K562 (cell line): ENCODE results near the gene UBFD1. TPM values are rescaled to one million over a fixed set of nuclear protein-coding genes. Genes with fewer than 3 reads are reported as not detected.
A peak's percentile ranks its signal among the peaks of the same experiment; 100 is the strongest.

Source experiments
- ATAC-seq: fragments of 200-7000 bp; cut with Tn5 transposase; 3 replicates; pipeline ENCODE4 v1.9.1; 2020; ENCODE audit warnings: moderate library complexity
- Bru-seq: library from RNA; stranded (reverse); fragments of 400-500 nt; gene quantifications from one replicate; lab custom pipeline; 2021; lab: Mats Ljungman, UMichigan
- BruChase-seq, 2 experiments: library from RNA; stranded (reverse); fragments of 400-500 nt; gene quantifications; one replicate each; lab custom pipeline; 2021; lab: Mats Ljungman, UMichigan
- BruUV-seq: library from RNA; stranded (reverse); fragments of 400-500 nt; replicated peaks from 2 replicates; lab custom pipeline; 2021; lab: Mats Ljungman, UMichigan
- CTCF ChIA-PET: fragments of 300-600 bp; formaldehyde crosslinking; extraction: SDS; loops from one replicate; lab custom pipeline; 2021; ENCODE audit warnings: low intra/inter-chr PET ratio; lab: Yijun Ruan, JAX
- POLR2A ChIA-PET: fragments of 300-600, 350-650 bp; sonication (Branson Sonifier 250); formaldehyde crosslinking; extraction: SDS; loops from one replicate; lab custom pipeline; 2021; ENCODE audit warnings: antibody characterized with exemption, inconsistent platforms; lab: Yijun Ruan, JAX
- DNase-seq, 4 experiments: peaks; one replicate each; pipeline versions ENCODE4 v3.0.0 to v3.0.0-alpha.2; 2011 to 2018; ENCODE audit warnings: low spot score in 3 of 4, mixed read lengths in 3 of 4; ENCODE audit errors: extremely low read depth in 1 of 4
- FAIRE-seq: peaks from 2 replicates; lab custom pipeline; 2011; peaks lifted over from hg19 to GRCh38; lab: Jason Lieb, UNC
- H2AFZ ChIP-seq: 2 replicates; pipeline ENCODE4 v1.6.0; 2011; ENCODE audit warnings: low read depth, low read length, control low read depth, inconsistent platforms
- H3K27ac ChIP-seq: fragments of 200-600 bp; 3 replicates; pipeline ENCODE4 v1.8.0; 2011; ENCODE audit warnings: low read depth, mild to moderate bottlenecking, control low read depth, inconsistent platforms, low read length, moderate library complexity, mixed read lengths; ENCODE audit errors: extremely low read depth
- H3K27me3 ChIP-seq, 2 experiments: fragments of 300-600 bp in 1 of 2; 2 replicates in 1 of 2; 3 replicates in 1 of 2; pipeline versions ENCODE4 v1.6.0 to v1.8.0; 2011; ENCODE audit warnings: inconsistent platforms in 2 of 2, low read length in 2 of 2, mild to moderate bottlenecking in 1 of 2, mixed read lengths in 1 of 2, moderate library complexity in 1 of 2; ENCODE audit not compliant: control insufficient read depth in 2 of 2, insufficient read depth in 2 of 2
- H3K36me3 ChIP-seq: fragments of 300-600 bp; 3 replicates; pipeline ENCODE4 v1.8.0; 2011; ENCODE audit warnings: mild to moderate bottlenecking, low read length, inconsistent platforms; ENCODE audit not compliant: control insufficient read depth, insufficient read depth
- H3K4me1 ChIP-seq, 2 experiments: fragments of 200-600 bp in 1 of 2; replicated peaks in 1 of 2; 2 replicates in 1 of 2; 3 replicates in 1 of 2; pipeline versions ENCODE4 v1.5.1 to v1.8.0; 2011; ENCODE audit warnings: inconsistent platforms in 2 of 2, low read length in 2 of 2, mild to moderate bottlenecking in 1 of 2, mixed read lengths in 1 of 2, moderate library complexity in 1 of 2; ENCODE audit not compliant: control insufficient read depth in 2 of 2, insufficient read depth in 2 of 2
- H3K4me2 ChIP-seq: 2 replicates; pipeline ENCODE4 v1.6.1; 2011; ENCODE audit warnings: low read length, control low read depth, inconsistent platforms, mixed read lengths; ENCODE audit not compliant: insufficient read depth
- H3K4me3 ChIP-seq: fragments of 200-600 bp; sonication (generic), shearing (Covaris generic); 2 replicates; pipeline ENCODE4 v1.5.1; 2016; ENCODE audit warnings: control low read depth, inconsistent platforms
- H3K79me2 ChIP-seq: fragments of 200-600 bp; 3 replicates; pipeline ENCODE4 v1.8.0; 2011; ENCODE audit warnings: low read length, inconsistent platforms; ENCODE audit not compliant: control insufficient read depth, insufficient read depth
- H3K9ac ChIP-seq, 2 experiments: 2 replicates each; pipeline versions ENCODE4 v1.6.0 to v1.6.1; 2011; ENCODE audit warnings: low read depth in 2 of 2, low read length in 2 of 2, control low read depth in 1 of 2, inconsistent platforms in 1 of 2, mild to moderate bottlenecking in 1 of 2, mixed read lengths in 1 of 2; ENCODE audit not compliant: insufficient read depth in 1 of 2
- H3K9me1 ChIP-seq: one replicate; pipeline ENCODE4 v1.6.0; 2011; ENCODE audit warnings: inconsistent platforms, mild to moderate bottlenecking, low read length, moderate library complexity; ENCODE audit not compliant: control insufficient read depth, insufficient read depth
- H3K9me3 ChIP-seq: replicated peaks from 2 replicates; pipeline ENCODE4 v1.5.1; 2011; ENCODE audit warnings: low read depth, low read length, inconsistent platforms; ENCODE audit not compliant: control insufficient read depth, insufficient read depth
- H4K20me1 ChIP-seq: replicated peaks from 2 replicates; pipeline ENCODE4 v1.6.1; 2011; ENCODE audit warnings: low read length, inconsistent platforms, mixed read lengths; ENCODE audit not compliant: control insufficient read depth, insufficient read depth
- ADNP ChIP-seq: fragments of 200-800 bp; sonication (Bioruptor generic); IDR thresholded peaks from 2 replicates; pipeline ENCODE4 v1.6.1; 2016; ENCODE audit warnings: missing genetic modification characterization, missing compliant biosample characterization
- ARNT ChIP-seq, 2 experiments: fragments of 450-650 bp; IDR thresholded peaks; 2 replicates each; pipeline ENCODE4 v1.6.1; 2016; ENCODE audit warnings: mild to moderate bottlenecking in 1 of 2
- E2F3 ChIP-seq: fragments of 250-450 bp; sonication (Bioruptor Pico); IDR thresholded peaks from 2 replicates; pipeline ENCODE4 v1.4.0; 2020; ENCODE audit warnings: mild to moderate bottlenecking
- ELF2 ChIP-seq: fragments of 250-450 bp; sonication (Bioruptor Pico); IDR thresholded peaks from 2 replicates; pipeline ENCODE4 v1.5.0; 2021; ENCODE audit warnings: mild to moderate bottlenecking
- ESRRB ChIP-seq: fragments of 250-450 bp; sonication (Bioruptor Pico); IDR thresholded peaks from 2 replicates; pipeline ENCODE4 v1.5.0; 2020; ENCODE audit warnings: mild to moderate bottlenecking, moderate library complexity, borderline replicate concordance
- NCOA1 ChIP-seq: fragments of 450-650 bp; IDR thresholded peaks from 2 replicates; pipeline ENCODE4 v1.6.1; 2016; ENCODE audit warnings: low read depth
- POLR2B ChIP-seq: fragments of 450-650 bp; IDR thresholded peaks from 2 replicates; pipeline ENCODE4 v1.6.1; 2018; ENCODE audit warnings: low read depth; ENCODE audit not compliant: partially characterized antibody
- SMAD1 ChIP-seq: fragments of 150-350 bp; IDR thresholded peaks from 2 replicates; pipeline ENCODE4 v1.6.1; 2014; ENCODE audit warnings: low read length, low read depth; ENCODE audit not compliant: partially characterized antibody
- ZC3H8 ChIP-seq: fragments of 450-650 bp; IDR thresholded peaks from 2 replicates; pipeline ENCODE4 v1.6.1; 2017
- ZNF609 ChIP-seq: sonication (generic); formaldehyde crosslinking; IDR thresholded peaks from 2 replicates; pipeline ENCODE4 v1.8.1; 2023; ENCODE audit warnings: missing genetic modification reagents, mild to moderate bottlenecking, borderline replicate concordance
- ZSCAN32 ChIP-seq: fragments of 450-650 bp; formaldehyde crosslinking; IDR thresholded peaks from 2 replicates; pipeline ENCODE4 v1.4.0; 2020; ENCODE audit warnings: mild to moderate bottlenecking, moderate library complexity
- WGBS: fragments of 100-300 bp; shearing (Covaris generic); methylation state at CpG from one replicate; pipeline ENCODE4 v1.1.6; 2016; ENCODE audit warnings: low coverage, mixed read lengths; ENCODE audit not compliant: insufficient coverage; ENCODE audit errors: missing lambda C conversion rate; 5-methylcytosine and 5-hydroxymethylcytosine counted together
- in situ Hi-C: fragments of 300-500 bp; cut with MboI; formaldehyde crosslinking; loops from 4 replicates; pipeline ENCODE4 v1.15.0; 2018; ENCODE audit warnings: inconsistent platforms, mixed read lengths
- intact Hi-C: fragments of 100-400 bp; cut with micrococcal nuclease; formaldehyde crosslinking; loops from 2 replicates; pipeline ENCODE4 v1.14.2; 2022
- long read RNA-seq, 3 experiments: library from polyadenylated mRNA in 2 of 3; library from RNA in 1 of 3; unstranded in 2 of 3; stranded (forward) in 1 of 3; transcript quantifications; one replicate each; pipeline ENCODE4 v2.0.0, GENCODE V29; 2019 to 2022
- polyA minus RNA-seq, 3 experiments: library from RNA; depleted of rRNA, polyadenylated mRNA; stranded (reverse); fragments of >200 nt; gene quantifications; 2 replicates each; pipeline ENCODE4 v1.2.3, GENCODE V29; 2011
- polyA plus RNA-seq, 8 experiments: library from polyadenylated mRNA; depleted of rRNA in 4 of 8; stranded (reverse) in 5 of 8; unstranded in 3 of 8; fragments of >200 nt; fragmentation: Nextera tagmentation in 2 of 8; fragmentation: Illumina TruSeq in 1 of 8; extraction: Ambion mirVana in 2 of 8; extraction: Trizol in 1 of 8; gene quantifications; 2 replicates each; pipeline versions ENCODE4 v1.2.1 to v1.2.3, GENCODE V29; 2011 to 2014; ENCODE audit warnings: inconsistent platforms in 1 of 8, missing spikeins in 1 of 8
- total RNA-seq, 7 experiments: library from RNA; depleted of rRNA in 6 of 7; stranded (reverse); fragments of >200 nt in 6 of 7; fragmentation: Illumina TruSeq in 2 of 7; extraction: Trizol in 2 of 7; gene quantifications; 2 replicates each; pipeline versions ENCODE4 v1.2.1 to v1.2.3, GENCODE V29; 2011 to 2021; ENCODE audit warnings: low replicate concordance in 1 of 7

UBFD1 gene
- total RNA-seq (2011; cell fraction: chromatin; rRNA removed; ENCODE audit: low replicate concordance), result 119 and 132 TPM in 2 replicates
- total RNA-seq (2011; cell fraction: nucleolus; rRNA removed), result 81.9 and 104 TPM in 2 replicates
- 134 and 172 TPM in 2 replicates for total RNA-seq (2011; cell fraction: nucleoplasm; rRNA removed)
- total RNA-seq (2014; rRNA removed), result 66.2 and 91.7 TPM in 2 replicates
- 31.0 and 34.6 TPM in 2 replicates for total RNA-seq (2014; rRNA removed; fragmentation: Illumina TruSeq; extraction: Trizol)
- total RNA-seq (2015; rRNA removed; fragmentation: Illumina TruSeq; extraction: Trizol), result 25.5 and 26.3 TPM in 2 replicates
- 65.6 and 68.1 TPM in 2 replicates for total RNA-seq (2021)
- polyA plus RNA-seq (2011; rRNA removed), result 51.3 and 53.2 TPM in 2 replicates
- polyA plus RNA-seq (2011; cell fraction: cytosol; rRNA removed), result 45.2 and 62.5 TPM in 2 replicates
- 77.7 and 83.6 TPM in 2 replicates for polyA plus RNA-seq (2011; cell fraction: nucleus; rRNA removed)
- polyA plus RNA-seq (2012), result 29.3 and 42.1 TPM in 2 replicates
- polyA plus RNA-seq (2014; fragmentation: Illumina TruSeq; extraction: Trizol), result 29.0 and 34.0 TPM in 2 replicates
- polyA plus RNA-seq (2014; fragmentation: Nextera tagmentation; extraction: Ambion mirVana), result 10 to 100 TPM; 10.7 to 11.0 TPM
- 47.9 and 58.8 TPM in 2 replicates for polyA plus RNA-seq (2014; rRNA removed)
- 44.9 and 47.1 TPM in 2 replicates for polyA minus RNA-seq (2011; rRNA and poly(A)+ RNA removed)
- 22.3 and 28.6 TPM in 2 replicates for polyA minus RNA-seq (2011; cell fraction: cytosol; rRNA and poly(A)+ RNA removed)
- polyA minus RNA-seq (2011; cell fraction: nucleus; rRNA and poly(A)+ RNA removed), result 43.6 and 61.6 TPM in 2 replicates
- percentile 87 among the genes with signal in this experiment for Bru-seq, nascent RNA
- percentile 93 among the genes with signal in this experiment for BruChase-seq, experiment 1, labeled RNA remaining after a 2-hour chase
- percentile 93 among the genes with signal in this experiment for BruChase-seq, experiment 2, labeled RNA remaining after a 6-hour chase
- long read RNA-seq, experiment 1, full-length matches to known transcripts, result 22 of 87 reads
- long read RNA-seq, experiment 1, partial matches to known transcripts, result 7 of 87 reads
- long read RNA-seq, experiment 1, other reads (novel, unspliced or antisense), result 58 of 87 reads
- long read RNA-seq, experiment 2, full-length matches to known transcripts, result 10 of 39 reads
- long read RNA-seq, experiment 2, partial matches to known transcripts, result 7 of 39 reads
- long read RNA-seq, experiment 2, other reads (novel, unspliced or antisense), result 22 of 39 reads
- long read RNA-seq, experiment 3, full-length matches to known transcripts, result 7 of 15 reads
- long read RNA-seq, experiment 3, partial matches to known transcripts, result 3 of 15 reads
- long read RNA-seq, experiment 3, other reads (novel, unspliced or antisense), result 5 of 15 reads

GRCh38 chr16:23556881-23557778 lies at the start of gene UBFD1, which contains the start of gene EARS2:
Gene UBFD1 (plus strand): TSS chr16:23557727. CDS start chr16:23557743, 16 bp downstream.
Gene EARS2 (minus strand): TSS chr16:23557350. CDS start chr16:23557343, 7 bp downstream.
- ATAC-seq (peak; percentile 96), DNase-seq (peak; percentile 95 to 99 (median 96)), FAIRE-seq (peak; percentile 95)
- Histone ChIP-seq H3K36me3 (peaks cover 58% of the 10 kb centered on the region), H4K20me1 (no peaks in the 10 kb centered on the region), H3K9me1 (no peaks in the 10 kb centered on the region), H3K4me2 (peak within 1 kb of the TSS; percentile 99), H3K4me1 (peaks cover 8 to 12% of the 10 kb centered on the region in 2 experiments; a peak in 3 of 5 replicates), H3K4me3 (peak within 1 kb of the TSS; percentile 97), H3K9ac (peak within 1 kb of the TSS; percentile 91 to 96), H2AFZ (peak within 1 kb of the TSS; percentile 91), H3K79me2 (peaks cover 64% of the 10 kb centered on the region), H3K27ac (peak within 1 kb of the TSS; percentile 92), H3K9me3 (no peaks in the 10 kb centered on the region), H3K27me3 (no peaks in the 10 kb centered on the region)
- CTCF ChIA-PET, result interaction anchor here (1.6 to 1.7 kb wide), 2 partner anchors 39 to 375 kb away, joined by 4 read pairs; partner anchors contain the start of genes NDUFAB1 and SCNN1G
- POLR2A ChIA-PET, result interaction anchor here (0.5 to 2.2 kb wide), 18 partner anchors 11 to 947 kb away, joined by 3 to 19 read pairs (median 3); partner anchors contain the start of genes COG7 and NDUFAB1
- in situ Hi-C loops (no loop called here), intact Hi-C loops (loop anchor here (1.0 to 10.0 kb wide), 4 partner anchors 40 to 168 kb away; no protein-coding TSS in a partner anchor)
- under 1% methylated on average over 52 of the region's 65 CpGs for WGBS
- TSS peak; percentile 69 for BruUV-seq
- peak; percentile 99 for TF ChIP-seq ADNP (tag)
- TF ChIP-seq SMAD1, result no peak
- TF ChIP-seq ESRRB (CRISPR knock-in tag), result no peak
- TF ChIP-seq POLR2B, result peak; percentile 44
- TF ChIP-seq ARNT (IDR thresholded peaks at IDR 0.05), result peak; percentile 75 to 86
- no peak; the same call in 1 of the 2 replicates for TF ChIP-seq NCOA1
- no peak for TF ChIP-seq E2F3 (CRISPR knock-in tag)
- TF ChIP-seq ZNF609 (CRISPR knock-in tag), result no peak; the same call in 1 of the 2 replicates
- TF ChIP-seq ZC3H8, result no peak
- no peak for TF ChIP-seq ZSCAN32 (CRISPR knock-in tag)
- 0 out of 2 replicates have a peak, but pooled peaks have one; percentile 10 for TF ChIP-seq ELF2
